A673 (cell line): ENCODE data around the gene SLC8A2.

ENCODE experiments used
- EZH2 ChIP-seq: fragments of 200-600 bp; sonication (generic); IDR thresholded peaks from 2 replicates; pipeline ENCODE4 v1.6.1; 2017; ENCODE audit warnings: borderline replicate concordance, low read depth, mild to moderate bottlenecking, mixed read lengths, antibody characterized with exemption, low read length; ENCODE audit not compliant: poor library complexity, severe bottlenecking
- TF ChIP-seq, protein P1 (sequence below): fragments of 300-800, 200-600 bp; sonication (generic); conservative IDR thresholded peaks from 2 replicates; pipeline ENCODE4 v1.5.1; 2017; ENCODE audit warnings: low read depth, mild to moderate bottlenecking, antibody characterized with exemption, low read length, moderate library complexity, mixed read lengths

DNA sequence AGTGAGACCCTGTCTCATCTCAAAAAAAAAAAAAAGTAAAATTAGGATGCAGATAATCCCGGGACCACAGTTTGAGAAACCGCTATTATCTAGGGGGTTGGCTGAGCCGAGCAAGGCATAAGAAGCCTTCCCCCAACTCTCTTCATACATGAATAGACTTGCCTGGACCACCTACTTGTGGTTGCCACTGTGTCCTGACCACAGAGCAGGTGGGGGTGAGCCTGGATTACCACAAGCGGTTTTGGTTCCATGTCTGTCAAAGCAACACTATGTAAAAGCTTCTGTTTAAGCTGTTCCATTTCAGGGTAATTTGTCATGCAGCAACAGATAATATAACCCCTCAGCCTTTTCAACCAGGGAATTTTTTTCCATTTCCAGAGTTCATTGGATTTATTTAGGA is 46.4 kb upstream of the SLC8A2 start:
- TF ChIP-seq, protein P1, sequence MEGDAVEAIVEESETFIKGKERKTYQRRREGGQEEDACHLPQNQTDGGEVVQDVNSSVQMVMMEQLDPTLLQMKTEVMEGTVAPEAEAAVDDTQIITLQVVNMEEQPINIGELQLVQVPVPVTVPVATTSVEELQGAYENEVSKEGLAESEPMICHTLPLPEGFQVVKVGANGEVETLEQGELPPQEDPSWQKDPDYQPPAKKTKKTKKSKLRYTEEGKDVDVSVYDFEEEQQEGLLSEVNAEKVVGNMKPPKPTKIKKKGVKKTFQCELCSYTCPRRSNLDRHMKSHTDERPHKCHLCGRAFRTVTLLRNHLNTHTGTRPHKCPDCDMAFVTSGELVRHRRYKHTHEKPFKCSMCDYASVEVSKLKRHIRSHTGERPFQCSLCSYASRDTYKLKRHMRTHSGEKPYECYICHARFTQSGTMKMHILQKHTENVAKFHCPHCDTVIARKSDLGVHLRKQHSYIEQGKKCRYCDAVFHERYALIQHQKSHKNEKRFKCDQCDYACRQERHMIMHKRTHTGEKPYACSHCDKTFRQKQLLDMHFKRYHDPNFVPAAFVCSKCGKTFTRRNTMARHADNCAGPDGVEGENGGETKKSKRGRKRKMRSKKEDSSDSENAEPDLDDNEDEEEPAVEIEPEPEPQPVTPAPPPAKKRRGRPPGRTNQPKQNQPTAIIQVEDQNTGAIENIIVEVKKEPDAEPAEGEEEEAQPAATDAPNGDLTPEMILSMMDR, result no peak
- TF ChIP-seq EZH2, result no peak
